Brain microvascular endothelial cell (primary cell): ENCODE data around the gene MYCBP2.

Experiments
- DNase-seq: peaks from one replicate; pipeline ENCODE4 v3.0.0-alpha.2; 2020
- H3K27ac ChIP-seq: fragments of 250-450 bp; sonication (Bioruptor Pico); 2 replicates; pipeline ENCODE4 v1.5.1; 2020; ENCODE audit warnings: mild to moderate bottlenecking, moderate library complexity
- H3K27me3 ChIP-seq: fragments of 250-450 bp; sonication (Bioruptor Pico); replicated peaks from 2 replicates; pipeline ENCODE4 v1.5.1; 2020; ENCODE audit warnings: mild to moderate bottlenecking
- H3K36me3 ChIP-seq: fragments of 250-450 bp; sonication (Bioruptor Pico); replicated peaks from 2 replicates; pipeline ENCODE4 v1.5.1; 2020; ENCODE audit warnings: mild to moderate bottlenecking
- H3K4me3 ChIP-seq: 2 replicates; pipeline ENCODE4 v1.5.1; 2011; ENCODE audit warnings: low read depth, mild to moderate bottlenecking, control low read depth, low read length, moderate library complexity
- in situ Hi-C: cut with HindIII; loops from 2 replicates; pipeline ENCODE4 v1.10.0; 2017; ENCODE audit warnings: low sequenced_read_pairs, low pct_ligation_motif_present
- TF ChIP-seq, protein P1 (sequence below): IDR thresholded peaks from 2 replicates; pipeline ENCODE4 v1.5.1; 2011; ENCODE audit warnings: low read depth, mild to moderate bottlenecking, moderate library complexity, low read length, control low read depth, inconsistent platforms; ENCODE audit errors: missing control alignments

The MYCBP2 gene

DNA sequence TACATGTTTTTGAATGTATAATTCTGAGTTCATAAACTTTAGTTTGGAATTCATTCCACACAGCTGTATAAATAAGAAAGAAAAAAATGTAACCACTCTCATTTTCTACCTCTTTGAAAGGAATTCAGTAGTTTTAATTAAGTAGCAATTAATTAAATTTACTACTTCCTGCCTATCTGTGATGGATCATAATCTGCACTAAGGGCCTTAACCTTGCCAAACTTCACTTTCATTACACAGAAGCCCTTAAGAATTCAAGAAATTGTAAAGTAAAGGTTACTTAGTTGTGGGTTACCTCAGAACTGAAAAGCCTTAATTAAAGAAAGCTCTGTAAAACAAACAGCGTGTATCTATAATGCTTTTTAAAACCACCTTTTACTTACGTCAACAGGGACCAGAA, 188.1 kb downstream of the MYCBP2 start:
- no peak overlapping the region for H3K27ac ChIP-seq
- TF ChIP-seq, protein P1, sequence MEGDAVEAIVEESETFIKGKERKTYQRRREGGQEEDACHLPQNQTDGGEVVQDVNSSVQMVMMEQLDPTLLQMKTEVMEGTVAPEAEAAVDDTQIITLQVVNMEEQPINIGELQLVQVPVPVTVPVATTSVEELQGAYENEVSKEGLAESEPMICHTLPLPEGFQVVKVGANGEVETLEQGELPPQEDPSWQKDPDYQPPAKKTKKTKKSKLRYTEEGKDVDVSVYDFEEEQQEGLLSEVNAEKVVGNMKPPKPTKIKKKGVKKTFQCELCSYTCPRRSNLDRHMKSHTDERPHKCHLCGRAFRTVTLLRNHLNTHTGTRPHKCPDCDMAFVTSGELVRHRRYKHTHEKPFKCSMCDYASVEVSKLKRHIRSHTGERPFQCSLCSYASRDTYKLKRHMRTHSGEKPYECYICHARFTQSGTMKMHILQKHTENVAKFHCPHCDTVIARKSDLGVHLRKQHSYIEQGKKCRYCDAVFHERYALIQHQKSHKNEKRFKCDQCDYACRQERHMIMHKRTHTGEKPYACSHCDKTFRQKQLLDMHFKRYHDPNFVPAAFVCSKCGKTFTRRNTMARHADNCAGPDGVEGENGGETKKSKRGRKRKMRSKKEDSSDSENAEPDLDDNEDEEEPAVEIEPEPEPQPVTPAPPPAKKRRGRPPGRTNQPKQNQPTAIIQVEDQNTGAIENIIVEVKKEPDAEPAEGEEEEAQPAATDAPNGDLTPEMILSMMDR: no peak
- no peak overlapping the region for H3K4me3 ChIP-seq
- DNase-seq: no peak
- in situ Hi-C loops: no loop called here
- H3K27me3 ChIP-seq: no peaks in the 10 kb centered on the region
- H3K36me3 ChIP-seq: peaks cover 2% of the 10 kb centered on the region

DNA sequence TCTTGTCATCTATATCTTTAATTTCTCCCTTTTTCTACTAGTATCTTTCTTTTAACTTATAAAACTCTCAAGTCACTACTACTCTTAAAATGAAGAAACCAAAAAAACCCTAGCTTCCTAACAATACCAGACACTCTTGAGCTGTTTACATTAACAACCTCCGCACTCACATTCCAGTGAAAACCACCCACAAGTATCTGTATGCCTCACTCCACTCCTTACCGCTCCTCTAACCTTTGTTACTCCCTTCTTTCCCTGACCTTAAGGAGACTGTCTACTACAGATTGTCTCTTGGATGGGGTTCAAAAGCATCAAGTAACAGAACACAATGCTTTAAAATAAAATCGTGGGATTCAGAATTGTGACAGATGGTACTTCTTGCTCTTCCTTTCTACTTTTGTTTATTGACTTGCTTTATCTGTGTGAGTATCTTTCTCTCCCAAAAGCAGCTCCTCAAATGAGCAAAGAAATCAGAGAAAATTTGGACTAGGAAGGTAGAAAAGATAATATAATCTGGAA, 189.9 kb downstream of the MYCBP2 start:
- H3K36me3 ChIP-seq: no peaks in the 10 kb centered on the region
- H3K4me3 ChIP-seq: no peak overlapping the region
- peak overlapping the region; percentile 27 for H3K27ac ChIP-seq
- no peaks in the 10 kb centered on the region for H3K27me3 ChIP-seq
- TF ChIP-seq, protein P1: no peak
- in situ Hi-C loops: no loop called here
- peak; percentile 88 for DNase-seq

DNA sequence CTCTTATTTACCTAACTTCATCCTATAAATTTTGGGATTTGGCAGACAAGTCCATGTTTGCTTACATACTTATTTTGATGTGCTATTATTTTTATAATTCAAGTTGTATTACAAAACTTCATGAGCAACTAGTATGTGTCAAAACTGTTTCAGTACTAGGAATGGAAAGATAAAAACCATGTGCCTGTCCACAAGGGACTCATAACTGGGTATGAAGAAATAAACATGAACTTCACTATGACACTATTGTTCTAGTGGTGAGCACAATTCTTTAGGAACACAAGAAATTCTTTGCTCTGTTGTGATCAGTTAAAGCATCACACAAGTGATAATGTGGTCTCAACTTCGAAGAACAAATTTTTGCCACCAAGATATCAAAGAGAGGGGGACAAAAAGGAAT, 202.5 kb downstream of the MYCBP2 start:
- in situ Hi-C loops: no loop called here
- TF ChIP-seq, protein P1: no peak
- DNase-seq: no peak
- H3K27me3 ChIP-seq: no peaks in the 10 kb centered on the region
- no peak overlapping the region for H3K27ac ChIP-seq
- no peak overlapping the region for H3K4me3 ChIP-seq
- peaks cover 2% of the 10 kb centered on the region for H3K36me3 ChIP-seq

DNA sequence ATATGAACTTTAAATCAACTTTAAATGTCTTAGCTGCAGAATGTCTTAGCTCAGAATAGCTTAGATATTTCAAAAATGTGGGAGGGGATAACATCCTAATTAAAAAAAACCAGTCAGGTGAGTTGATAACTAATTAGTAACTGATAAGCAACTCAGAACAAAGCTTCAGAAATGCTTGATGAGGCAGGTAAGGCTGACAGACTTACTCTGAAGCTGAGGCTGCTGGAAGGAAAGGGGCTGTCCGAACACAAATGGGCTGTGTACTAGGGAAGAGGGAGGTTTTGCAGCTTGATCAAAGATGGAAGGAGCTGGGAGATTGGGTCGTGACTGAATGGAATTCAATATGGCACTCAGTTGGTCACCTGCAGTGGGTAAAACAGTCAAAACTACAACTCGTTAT, 208.8 kb downstream of the MYCBP2 start:
- Histone ChIP-seq H3K36me3 (peaks cover 2% of the 10 kb centered on the region), H3K4me3 (no peak overlapping the region), H3K27ac (no peak overlapping the region), H3K27me3 (no peaks in the 10 kb centered on the region)
- in situ Hi-C loops: no loop called here
- no peak for DNase-seq
- TF ChIP-seq, protein P1: no peak

GRCh38 chr13:77114271-77114670, 212.6 kb downstream of the MYCBP2 start:
- DNase-seq: no peak
- no peak overlapping the region for H3K4me3 ChIP-seq
- TF ChIP-seq, protein P1: no peak
- no peak overlapping the region for H3K27ac ChIP-seq
- H3K36me3 ChIP-seq: no peaks in the 10 kb centered on the region
- in situ Hi-C loops: no loop called here
- no peaks in the 10 kb centered on the region for H3K27me3 ChIP-seq

- no peaks in the 10 kb centered on the region for H3K36me3 ChIP-seq
- H3K27me3 ChIP-seq: no peaks in the 10 kb centered on the region
- in situ Hi-C loops: no loop called here
- no peak overlapping the region for H3K27ac ChIP-seq
- H3K4me3 ChIP-seq: no peak overlapping the region
- DNase-seq: no peak
- TF ChIP-seq, protein P1: no peak
Measured at GRCh38 chr13:77113496-77113895, 213.4 kb downstream of the MYCBP2 start.
